ENCODE data around the gene ADCK2. TPM values are rescaled to one million over a fixed set of nuclear protein-coding genes. Genes with fewer than 3 reads are reported as not detected.

Gene ADCK2
- total RNA-seq, 2 donors from 2014 or later, result 20.8 to 25.7 TPM

DNA sequence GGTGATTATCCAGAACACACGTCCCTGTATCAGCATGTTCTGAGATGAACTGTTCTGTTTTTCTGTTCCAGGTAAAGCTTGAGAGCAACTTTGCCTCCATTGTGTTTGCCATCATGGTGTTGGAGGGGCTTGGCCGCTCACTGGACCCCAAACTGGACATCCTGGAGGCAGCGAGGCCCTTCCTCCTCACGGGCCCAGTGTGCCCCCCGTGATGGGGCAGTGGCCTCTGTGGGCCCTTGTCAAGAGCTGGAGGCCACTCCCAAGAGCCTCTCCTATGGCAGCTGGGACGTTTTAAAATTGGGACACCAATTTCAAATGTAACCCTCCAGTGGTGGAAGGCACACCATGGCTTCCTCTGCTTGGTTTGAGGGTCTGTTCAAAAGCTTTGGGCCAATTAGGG, 21.8 kb downstream of the ADCK2 start:
- no peak overlapping the region for H3K4me3 ChIP-seq
- H3K27me3 ChIP-seq (replicated peaks; ENCODE audit: insufficient read depth), result no peaks in the 10 kb centered on the region
- ATAC-seq (ENCODE audit: insufficient number of reproducible peaks, low FRiP score, low read depth) (no peak), DNase-seq (ENCODE audit: low spot score) (no peak)
- TF ChIP-seq, protein P1, sequence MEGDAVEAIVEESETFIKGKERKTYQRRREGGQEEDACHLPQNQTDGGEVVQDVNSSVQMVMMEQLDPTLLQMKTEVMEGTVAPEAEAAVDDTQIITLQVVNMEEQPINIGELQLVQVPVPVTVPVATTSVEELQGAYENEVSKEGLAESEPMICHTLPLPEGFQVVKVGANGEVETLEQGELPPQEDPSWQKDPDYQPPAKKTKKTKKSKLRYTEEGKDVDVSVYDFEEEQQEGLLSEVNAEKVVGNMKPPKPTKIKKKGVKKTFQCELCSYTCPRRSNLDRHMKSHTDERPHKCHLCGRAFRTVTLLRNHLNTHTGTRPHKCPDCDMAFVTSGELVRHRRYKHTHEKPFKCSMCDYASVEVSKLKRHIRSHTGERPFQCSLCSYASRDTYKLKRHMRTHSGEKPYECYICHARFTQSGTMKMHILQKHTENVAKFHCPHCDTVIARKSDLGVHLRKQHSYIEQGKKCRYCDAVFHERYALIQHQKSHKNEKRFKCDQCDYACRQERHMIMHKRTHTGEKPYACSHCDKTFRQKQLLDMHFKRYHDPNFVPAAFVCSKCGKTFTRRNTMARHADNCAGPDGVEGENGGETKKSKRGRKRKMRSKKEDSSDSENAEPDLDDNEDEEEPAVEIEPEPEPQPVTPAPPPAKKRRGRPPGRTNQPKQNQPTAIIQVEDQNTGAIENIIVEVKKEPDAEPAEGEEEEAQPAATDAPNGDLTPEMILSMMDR (IDR thresholded peaks at IDR 0.05), result no peak
- peaks cover 11% of the 10 kb centered on the region for H3K36me3 ChIP-seq
- H3K27ac ChIP-seq, result no peak overlapping the region
- H3K9me3 ChIP-seq, result no peaks in the 10 kb centered on the region
- peaks cover 7 to 19% of the 10 kb centered on the region in 2 donors for H3K4me1 ChIP-seq (ENCODE audit: control insufficient read depth in 1 of 2, low read depth in 2 of 2)

DNA sequence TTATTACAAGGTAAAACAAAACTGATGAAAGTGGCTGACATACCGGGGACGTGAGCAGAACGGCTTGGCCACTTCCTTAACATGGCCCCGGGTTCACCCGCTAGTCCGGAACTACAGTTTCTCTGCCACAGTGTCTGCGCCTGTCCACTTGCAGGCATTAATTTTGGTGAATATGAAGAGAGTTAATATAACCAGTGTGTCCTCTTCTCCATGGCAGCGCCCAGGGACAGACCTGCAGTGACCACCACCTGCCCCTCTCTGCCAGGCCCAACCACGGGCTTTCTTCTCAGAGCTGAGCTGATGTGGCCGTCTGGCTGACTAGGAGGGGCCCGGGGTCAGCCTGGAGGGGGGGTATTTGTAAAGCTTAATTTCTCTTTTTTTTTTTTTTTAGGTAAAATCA, 22.6 kb downstream of the ADCK2 start:
- TF ChIP-seq, protein P1 (IDR thresholded peaks at IDR 0.05), result no peak
- Histone ChIP-seq H3K4me1 (ENCODE audit: control insufficient read depth in 1 of 2, low read depth in 2 of 2) (peaks cover 7 to 19% of the 10 kb centered on the region in 2 donors), H3K27me3 (replicated peaks; ENCODE audit: insufficient read depth) (no peaks in the 10 kb centered on the region), H3K9me3 (no peaks in the 10 kb centered on the region), H3K4me3 (no peak overlapping the region), H3K36me3 (peaks cover 8% of the 10 kb centered on the region), H3K27ac (no peak overlapping the region)
- DNase-seq (ENCODE audit: low spot score) (no peak), ATAC-seq (ENCODE audit: insufficient number of reproducible peaks, low FRiP score, low read depth) (no peak)

DNA sequence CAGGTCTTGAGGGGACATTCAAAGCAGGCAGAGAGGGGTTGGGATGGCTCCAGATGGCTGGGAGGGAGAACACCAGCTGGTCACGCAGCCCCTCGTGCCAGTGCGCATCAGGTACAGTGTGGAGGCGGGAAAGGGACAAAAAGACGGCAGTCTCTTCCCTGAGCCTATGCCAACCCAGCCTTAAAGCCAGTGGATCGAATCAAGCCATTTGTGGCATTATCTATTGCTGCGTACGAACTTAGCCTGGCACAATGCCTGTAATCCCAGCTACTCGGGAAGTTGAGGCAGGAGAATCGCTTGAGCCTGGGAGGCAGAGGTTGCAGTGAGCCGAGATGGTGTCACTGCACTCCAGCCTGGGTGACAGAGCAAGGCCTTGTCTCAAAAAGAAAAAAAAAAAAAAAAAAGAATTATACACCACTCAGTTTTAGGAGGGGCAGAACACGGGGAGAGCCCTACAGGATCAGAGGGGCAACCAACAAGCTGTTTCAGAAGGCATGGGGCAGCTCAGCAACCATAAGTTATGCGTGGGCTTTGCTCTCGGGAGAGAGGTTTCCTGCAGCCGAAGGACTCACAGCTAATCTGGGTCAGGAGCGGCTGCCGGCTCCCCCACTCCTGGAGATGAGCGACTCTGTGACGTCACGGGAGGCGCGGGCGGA, 23.4 kb downstream of the ADCK2 start:
- ATAC-seq (ENCODE audit: insufficient number of reproducible peaks, low FRiP score, low read depth) (peak; percentile 97), DNase-seq (ENCODE audit: low spot score) (peak; percentile 85)
- no peaks in the 10 kb centered on the region for H3K9me3 ChIP-seq
- TF ChIP-seq, protein P1 (IDR thresholded peaks at IDR 0.05), result no peak
- H3K36me3 ChIP-seq, result peaks cover 8% of the 10 kb centered on the region
- peak overlapping the region; percentile 84 to 88 for H3K27ac ChIP-seq
- H3K27me3 ChIP-seq (replicated peaks; ENCODE audit: insufficient read depth), result no peaks in the 10 kb centered on the region
- peak overlapping the region; percentile 90 for H3K4me3 ChIP-seq
- peaks cover 7 to 19% of the 10 kb centered on the region in 2 donors for H3K4me1 ChIP-seq (ENCODE audit: control insufficient read depth in 1 of 2, low read depth in 2 of 2)

DNA sequence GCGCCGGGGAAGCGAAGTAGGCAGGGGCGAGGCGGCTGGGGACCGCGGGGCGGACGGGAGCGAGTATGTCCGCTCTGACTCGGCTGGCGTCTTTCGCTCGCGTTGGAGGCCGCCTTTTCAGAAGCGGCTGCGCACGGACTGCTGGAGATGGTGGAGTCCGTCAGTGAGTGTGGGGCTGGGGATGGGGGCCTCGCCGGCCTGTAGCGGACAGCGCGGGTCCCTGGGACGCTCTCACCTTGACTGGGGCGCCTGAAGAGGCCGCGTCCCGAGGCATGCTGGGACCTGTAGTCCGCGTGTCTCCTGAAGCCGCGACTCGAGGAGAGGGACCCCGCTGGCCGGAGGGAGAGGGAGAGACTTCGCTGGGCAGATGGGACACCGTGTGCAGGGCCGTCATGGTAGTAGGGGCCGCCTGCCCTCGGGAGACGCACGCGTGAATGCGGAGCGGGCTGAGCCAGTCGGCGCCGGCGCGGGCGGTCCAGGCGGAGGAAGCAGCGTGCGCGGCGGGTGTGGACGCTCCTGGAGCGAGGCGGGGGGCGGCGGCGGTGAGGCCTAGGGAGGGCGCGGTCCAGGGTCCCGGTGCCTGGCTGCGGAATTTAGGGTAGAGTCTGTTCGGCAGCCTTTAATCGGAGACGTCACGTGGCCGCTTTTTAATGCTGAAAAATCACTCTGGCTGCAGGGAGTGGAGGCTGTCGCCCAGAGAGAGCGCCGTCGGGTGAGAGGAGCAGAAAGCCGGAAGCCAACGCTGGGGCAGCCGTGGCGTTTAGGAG, 24.1 kb downstream of the ADCK2 start, which contains the start of gene NDUFB2:
Gene NDUFB2, plus strand, starts transcription at position 29 of the 767 bp plus-strand sequence. Its CDS starts 37 bp downstream, at position 66.
- DNase-seq (ENCODE audit: low spot score), result no peak
- Histone ChIP-seq H3K9me3 (no peaks in the 10 kb centered on the region), H3K27me3 (replicated peaks; ENCODE audit: insufficient read depth) (no peaks in the 10 kb centered on the region), H3K4me1 (ENCODE audit: control insufficient read depth in 1 of 2, low read depth in 2 of 2) (peaks cover 7 to 19% of the 10 kb centered on the region in 2 donors), H3K36me3 (peaks cover 3% of the 10 kb centered on the region), H3K4me3 (peak within 1 kb of the TSS; percentile 90), H3K27ac (peak within 1 kb of the TSS; percentile 84 to 88)
- peak; percentile 83 for ATAC-seq (ENCODE audit: insufficient number of reproducible peaks, low FRiP score, low read depth)
- TF ChIP-seq, protein P1 (IDR thresholded peaks at IDR 0.05), result peak; percentile 7

DNA sequence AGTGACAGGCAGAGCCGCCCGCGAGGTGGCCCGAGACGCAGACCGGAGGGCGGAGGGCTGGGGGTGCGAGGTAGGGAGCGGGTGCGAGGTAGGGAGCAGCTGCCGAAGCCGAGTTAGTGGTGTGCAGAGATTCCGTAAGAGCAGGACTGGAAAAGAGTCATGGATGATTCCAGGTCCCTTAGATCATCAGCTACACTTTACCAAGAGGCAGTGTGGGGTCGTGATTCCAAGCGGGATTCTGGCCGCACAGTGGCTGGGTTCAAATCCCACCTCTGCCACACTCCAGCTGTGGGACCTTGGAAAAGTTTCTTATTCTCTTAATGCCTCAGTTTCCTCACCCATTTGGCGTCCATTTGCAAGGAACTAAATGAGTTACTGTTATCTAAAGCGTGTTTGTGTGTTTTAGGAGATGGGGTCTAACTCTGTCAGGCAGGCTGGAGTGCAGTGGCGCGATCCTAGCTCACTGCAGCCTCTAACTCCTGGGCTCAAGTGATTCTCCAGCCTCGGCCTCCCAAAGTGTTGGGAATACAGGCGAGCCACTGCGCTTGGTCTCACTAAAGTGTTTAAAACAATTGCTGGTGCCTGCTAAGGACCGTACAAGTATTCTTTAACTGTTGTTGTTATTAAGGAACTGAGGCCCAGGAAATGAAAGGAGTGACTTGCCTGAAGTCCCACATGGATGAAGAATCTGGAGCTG, 24.9 kb downstream of the ADCK2 start:
- ATAC-seq (ENCODE audit: insufficient number of reproducible peaks, low FRiP score, low read depth), result no peak
- Histone ChIP-seq H3K4me1 (ENCODE audit: control insufficient read depth in 1 of 2, low read depth in 2 of 2) (peaks cover 7 to 19% of the 10 kb centered on the region in 2 donors), H3K9me3 (no peaks in the 10 kb centered on the region), H3K4me3 (peak overlapping the region; percentile 90), H3K27ac (peak overlapping the region; percentile 84 to 88), H3K27me3 (replicated peaks; ENCODE audit: insufficient read depth) (no peaks in the 10 kb centered on the region), H3K36me3 (peaks cover 3% of the 10 kb centered on the region)
- no peak for DNase-seq (ENCODE audit: low spot score)
- TF ChIP-seq, protein P1 (IDR thresholded peaks at IDR 0.05), result no peak

Data from thoracic aorta (tissue), 2 donors.